Stimulated activated CD4-positive, alpha-beta T cell treated with anti-CD3 and anti-CD28 coated beads, Interleukin-2, amount 100 ng/mL, for 24 hours (primary cell): ENCODE measurements around the gene WDR70.
"Not testable (repeated sequence)": the region's sequence is repeated elsewhere in the genome, so short reads cannot be mapped to it uniquely, and the experiment has no call there.

Experiments
- DNase-seq, 2 donors: peaks; one replicate each; pipeline ENCODE4 v3.0.0-alpha.2; 2020

The WDR70 gene

GRCh38 chr5:37654566-37654965 lies 275.4 kb downstream of the WDR70 start:
- not testable (repeated sequence) for DNase-seq

- DNase-seq: no peak
Measured at GRCh38 chr5:37657046-37657445, 277.9 kb downstream of the WDR70 start.

GRCh38 chr5:37658440-37658839 lies 279.3 kb downstream of the WDR70 start:
- DNase-seq: no peak

DNA sequence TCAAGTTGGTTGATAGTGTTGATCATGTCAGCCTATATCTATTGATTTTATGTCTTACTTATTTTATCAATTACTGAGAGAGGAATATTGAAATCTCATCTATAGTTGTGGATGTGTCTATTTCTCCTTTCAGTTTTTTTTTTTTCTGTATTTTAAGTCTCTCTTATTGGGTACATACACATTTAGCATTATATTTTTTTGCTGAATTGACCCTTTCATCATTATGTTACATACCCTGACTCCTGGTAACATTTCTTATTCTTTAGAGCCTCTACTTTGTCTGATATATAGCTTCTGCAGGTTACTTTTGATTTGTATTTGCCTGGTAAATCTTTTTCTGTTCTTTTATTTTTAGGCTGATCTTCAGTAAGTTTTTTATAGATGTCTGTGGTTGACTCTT lies 281.2 kb downstream of the WDR70 start:
- no peak for DNase-seq

GRCh38 chr5:37661227-37661920 lies 282.3 kb downstream of the WDR70 start:
- DNase-seq: no peak

DNA sequence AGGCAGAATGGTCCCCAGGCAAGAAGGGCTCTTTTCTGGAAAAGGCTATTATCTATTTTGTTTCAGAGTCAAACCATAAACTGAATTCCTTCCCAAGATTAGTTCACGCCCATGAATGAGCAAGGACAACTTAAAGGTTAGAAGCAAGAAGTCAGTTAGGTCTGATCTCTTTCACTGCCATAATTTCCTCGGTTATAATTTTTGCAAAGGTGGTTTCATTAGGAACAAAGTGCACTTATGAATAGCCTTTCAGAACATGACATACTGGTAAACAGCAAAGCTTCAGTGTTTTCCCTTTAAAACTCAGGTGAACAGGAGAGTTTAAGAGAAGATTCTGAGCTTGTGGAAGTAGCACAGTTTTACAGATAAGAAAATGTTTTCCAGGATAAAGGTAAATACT lies 282.8 kb downstream of the WDR70 start:
- no peak for DNase-seq

GRCh38 chr5:37662362-37662761 lies 283.2 kb downstream of the WDR70 start:
- DNase-seq: no peak

- no peak for DNase-seq
Measured at GRCh38 chr5:37662789-37663485, 283.8 kb downstream of the WDR70 start.

GRCh38 chr5:37663538-37663937 lies 284.4 kb downstream of the WDR70 start:
- no peak for DNase-seq

DNA sequence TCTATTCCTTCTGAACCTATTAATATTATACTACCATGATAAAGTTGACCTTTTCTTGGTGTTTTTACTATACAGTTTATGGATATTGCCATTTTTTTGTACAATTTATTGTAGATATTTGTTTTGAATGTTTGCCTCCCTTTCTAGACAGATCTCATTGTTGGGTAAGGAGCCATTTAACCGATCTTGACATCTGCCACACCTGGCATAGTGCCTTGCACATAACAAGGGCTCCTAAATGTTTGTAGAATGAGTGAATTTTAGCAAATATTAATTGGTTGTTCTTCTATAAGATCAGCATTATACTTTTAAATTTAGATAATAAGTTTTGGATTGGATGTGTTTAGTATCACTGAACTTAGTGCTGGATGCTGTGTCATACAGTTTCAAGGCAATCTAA lies 285.4 kb downstream of the WDR70 start:
- no peak for DNase-seq

- no peak for DNase-seq
Measured at GRCh38 chr5:37665272-37665671, 286.2 kb downstream of the WDR70 start.

- no peak for DNase-seq
Measured at GRCh38 chr5:37665889-37666288, 286.8 kb downstream of the WDR70 start.

GRCh38 chr5:37667430-37667829 lies 288.3 kb downstream of the WDR70 start:
- no peak for DNase-seq

DNA sequence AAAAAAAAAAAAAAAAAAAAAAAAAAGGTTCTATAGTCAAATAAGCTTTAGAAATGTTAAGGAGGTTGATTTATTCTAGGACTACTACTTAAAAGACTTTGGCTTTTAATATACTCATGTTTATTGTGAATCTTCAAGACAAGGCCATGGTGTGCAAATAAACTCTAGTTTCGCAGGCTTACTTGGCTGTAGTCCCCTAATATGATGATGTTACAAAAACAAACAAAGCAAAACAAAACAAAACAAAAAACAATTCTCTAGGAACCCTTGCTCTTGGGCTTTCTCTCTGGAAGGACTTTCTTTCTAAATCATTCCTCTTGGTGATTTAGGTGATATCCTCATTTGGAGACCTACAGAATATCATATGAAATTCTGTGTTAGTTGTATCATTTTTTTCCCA lies 288.7 kb downstream of the WDR70 start:
- DNase-seq: no peak

DNA sequence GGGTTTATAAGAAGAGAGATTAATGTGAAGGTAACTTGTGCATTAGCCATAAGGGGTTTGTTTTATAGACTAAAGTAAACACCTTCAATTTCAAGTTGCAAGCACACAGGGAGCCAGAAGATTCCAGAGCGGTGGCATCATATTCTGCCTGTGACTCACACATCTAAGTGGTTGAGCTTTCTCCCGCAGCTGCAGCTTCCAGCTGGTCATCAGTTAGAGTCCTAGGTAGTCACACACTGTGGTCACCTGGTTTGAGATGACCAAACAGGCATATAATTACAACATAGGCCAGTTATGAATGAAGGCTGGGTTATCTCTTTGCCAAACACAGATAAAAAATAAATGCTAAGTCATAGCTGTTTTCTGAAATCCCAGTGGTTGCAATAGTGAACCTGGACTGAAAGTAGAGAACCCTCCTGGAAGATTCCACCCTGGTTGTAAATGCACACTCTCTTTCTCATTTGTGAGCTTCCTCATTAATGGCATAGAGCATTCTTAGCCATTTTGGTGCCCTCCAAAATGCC lies 289.5 kb downstream of the WDR70 start:
- DNase-seq: no peak

- DNase-seq: peak in 1 of 2 donors; percentile 3
Measured at GRCh38 chr5:37672118-37672588, 293.0 kb downstream of the WDR70 start.

GRCh38 chr5:37674361-37674760 lies 295.2 kb downstream of the WDR70 start:
- not testable (repeated sequence) for DNase-seq

DNA sequence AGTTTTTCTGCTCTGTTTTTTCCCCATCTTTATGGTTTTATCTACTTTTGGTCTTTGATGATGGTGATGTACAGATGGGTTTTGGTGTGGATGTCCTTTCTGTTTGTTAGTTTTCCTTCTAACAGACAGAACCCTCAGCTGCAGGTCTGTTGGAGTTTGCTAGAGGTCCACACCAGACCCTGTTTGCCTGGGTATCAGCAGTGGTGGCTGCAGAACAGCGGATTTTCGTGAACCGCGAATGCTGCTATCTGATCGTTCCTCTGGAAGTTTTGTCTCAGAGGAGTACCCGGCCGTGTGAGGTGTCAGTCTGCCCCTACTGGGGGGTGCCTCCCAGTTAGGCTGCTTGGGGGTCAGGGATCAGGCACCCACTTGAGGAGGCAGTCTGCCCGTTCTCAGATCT lies 300.2 kb downstream of the WDR70 start:
- not testable (repeated sequence) for DNase-seq

GRCh38 chr5:37679903-37680302 lies 300.8 kb downstream of the WDR70 start:
- DNase-seq: not testable (repeated sequence)

DNA sequence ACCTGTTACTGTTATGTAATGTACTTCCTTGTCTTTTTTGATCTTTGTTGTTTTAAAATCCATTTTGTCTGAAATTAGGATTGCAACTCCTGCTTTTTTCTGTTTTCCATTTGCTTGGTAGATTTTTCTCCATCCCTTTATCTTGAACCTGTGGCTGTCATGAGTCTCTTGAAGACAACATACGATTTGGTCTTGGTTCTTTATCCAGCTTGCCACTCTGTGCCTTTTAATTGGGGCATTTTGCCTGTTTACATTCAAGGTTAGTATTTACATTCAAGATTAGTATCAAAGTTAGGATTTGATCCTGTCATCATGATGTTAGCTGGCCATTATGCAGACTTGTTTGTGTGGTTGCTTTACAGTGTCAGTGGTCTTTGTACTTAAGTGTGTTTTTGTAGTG lies 304.0 kb downstream of the WDR70 start:
- no peak for DNase-seq

DNA sequence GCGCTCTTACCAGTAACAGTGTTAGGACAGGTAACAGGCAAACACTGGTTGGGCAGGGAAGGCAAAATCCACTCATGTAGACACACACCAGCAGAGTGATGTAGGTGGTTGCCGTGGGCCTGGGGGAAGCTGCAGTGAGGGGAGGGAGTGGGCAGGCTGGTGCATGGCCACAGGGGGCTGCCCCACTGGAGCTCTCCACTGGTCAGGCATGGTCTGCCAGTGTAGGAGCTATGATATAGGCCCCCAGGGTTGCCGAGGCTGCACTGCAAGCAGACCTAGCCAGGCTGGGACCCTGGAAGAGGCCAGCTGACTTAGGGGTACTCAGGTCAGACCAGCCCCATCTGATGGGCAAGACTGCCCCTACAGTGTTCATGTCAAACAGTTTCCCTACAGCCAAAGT lies 306.1 kb downstream of the WDR70 start:
- DNase-seq: no peak

DNA sequence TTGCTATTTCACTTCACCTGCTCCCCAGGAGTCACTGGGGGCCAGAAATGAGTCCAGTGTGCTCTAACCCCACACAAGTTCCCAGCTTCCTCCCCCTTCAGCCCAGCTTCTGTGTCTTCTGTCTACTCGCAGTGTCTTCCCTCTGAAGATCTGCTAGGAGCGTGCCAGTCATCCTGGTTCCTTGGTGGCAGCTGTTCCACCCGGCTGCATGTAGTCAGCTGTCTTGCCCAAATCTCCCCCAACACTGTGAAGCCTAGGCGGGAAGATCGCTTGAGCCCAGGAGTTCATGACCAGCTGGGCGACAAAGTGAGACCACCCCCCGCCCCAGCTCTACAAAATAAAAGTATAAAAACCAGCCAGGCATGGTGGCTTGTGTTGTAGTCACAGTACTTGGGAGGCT lies 306.7 kb downstream of the WDR70 start:
- DNase-seq: no peak

DNA sequence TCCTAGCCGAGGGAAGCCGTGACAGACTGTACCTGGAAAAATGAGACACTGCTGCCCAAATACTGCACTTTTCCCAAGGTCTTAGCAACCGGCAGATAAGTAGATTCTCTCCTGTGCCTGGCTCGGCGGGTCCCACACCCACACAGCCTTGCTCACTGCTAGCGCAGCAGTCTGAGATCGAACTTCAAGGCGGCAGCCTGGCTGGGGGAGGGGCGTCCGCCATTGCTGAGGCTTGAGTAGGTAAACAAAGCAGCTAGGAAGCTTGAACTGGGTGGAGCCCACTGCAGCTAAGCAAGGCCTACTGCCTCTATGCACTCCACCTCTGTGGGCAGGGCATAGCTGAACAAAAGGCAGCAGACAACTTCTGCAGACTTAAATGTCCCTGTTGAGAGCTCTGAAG lies 309.8 kb downstream of the WDR70 start:
- DNase-seq: not testable (repeated sequence)

DNA sequence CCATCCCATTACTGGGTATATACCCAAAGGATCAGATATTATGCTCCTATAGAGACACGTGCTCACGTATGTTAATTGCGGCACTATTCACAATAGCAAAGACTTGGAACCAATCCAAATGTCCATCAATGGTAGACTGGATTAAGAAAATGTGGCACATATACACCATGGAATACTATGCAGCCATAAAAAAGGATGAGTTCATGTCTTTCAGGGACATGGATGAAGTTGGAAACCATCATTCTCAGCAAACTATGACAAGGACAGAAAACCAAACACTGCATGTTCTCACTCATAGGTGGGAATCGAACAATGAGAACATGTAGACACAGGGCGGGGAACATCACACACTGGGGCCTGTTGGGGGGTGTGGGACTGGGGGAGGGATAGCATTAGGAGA lies 315.2 kb downstream of the WDR70 start:
- not testable (repeated sequence) for DNase-seq
